Lung (tissue), 12 donors: ENCODE measurements around the gene GATA2. TPM values are rescaled to one million over a fixed set of nuclear protein-coding genes. Genes with fewer than 3 reads are reported as not detected.

Experiments
- ATAC-seq: fragments of 200-7000 bp; cut with Tn5 transposase; one replicate; pipeline ENCODE4 v1.9.1; 2020; ENCODE audit warnings: moderate number of reproducible peaks; ENCODE audit not compliant: insufficient read depth, low FRiP score
- DNase-seq, 3 donors: peaks; one replicate each; pipeline ENCODE4 v3.0.0-alpha.2; 2013 to 2017
- H3K27ac ChIP-seq, 2 donors: one replicate each; pipeline ENCODE4 v1.5.1; 2013; ENCODE audit warnings: mild to moderate bottlenecking in 2 of 2, moderate library complexity in 2 of 2, control low read depth in 1 of 2, inconsistent platforms in 1 of 2, low read depth in 1 of 2, low read length in 1 of 2
- H3K27me3 ChIP-seq, 3 donors: one replicate each; pipeline ENCODE4 v1.5.1; 2013; ENCODE audit warnings: low read length in 2 of 3; ENCODE audit not compliant: control insufficient read depth in 3 of 3, insufficient read depth in 3 of 3
- H3K36me3 ChIP-seq, 4 donors: one replicate each; pipeline ENCODE4 v1.5.1; 2013; ENCODE audit warnings: low read length in 4 of 4, mild to moderate bottlenecking in 1 of 4, moderate library complexity in 1 of 4; ENCODE audit not compliant: control insufficient read depth in 4 of 4, insufficient read depth in 4 of 4
- H3K4me1 ChIP-seq, 5 donors: one replicate each; pipeline ENCODE4 v1.5.1; 2013; ENCODE audit warnings: low read length in 5 of 5, mild to moderate bottlenecking in 2 of 5, moderate library complexity in 1 of 5; ENCODE audit not compliant: control insufficient read depth in 5 of 5, insufficient read depth in 5 of 5
- H3K4me3 ChIP-seq: one replicate; pipeline ENCODE4 v1.5.1; 2013; ENCODE audit warnings: mild to moderate bottlenecking, control low read depth, moderate library complexity
- H3K9ac ChIP-seq, 2 donors: one replicate each; pipeline ENCODE4 v1.5.1; 2013; ENCODE audit warnings: low read length in 2 of 2, control low read depth in 1 of 2; ENCODE audit not compliant: insufficient read depth in 1 of 2
- H3K9me3 ChIP-seq, 4 donors: one replicate each; pipeline ENCODE4 v1.5.1; 2013; ENCODE audit warnings: low read length in 3 of 4, mild to moderate bottlenecking in 1 of 4, moderate library complexity in 1 of 4; ENCODE audit not compliant: control insufficient read depth in 4 of 4, insufficient read depth in 3 of 4
- CTCF ChIP-seq: IDR thresholded peaks from 2 replicates; pipeline ENCODE4 v1.5.1; 2012; ENCODE audit warnings: mild to moderate bottlenecking; ENCODE audit errors: control extremely low read depth, extremely low read depth
- WGBS, 2 donors: extraction: QIAGEN DNeasy Blood & Tissue Kit; methylation state at CpG; one replicate each; pipeline ENCODE4 v1.1.7; 2013; 5-methylcytosine and 5-hydroxymethylcytosine counted together
- polyA plus RNA-seq, 2 donors: library from polyadenylated mRNA; stranded (reverse); fragments of 200-250 nt; gene quantifications; one replicate each; pipeline ENCODE4 v1.2.1, GENCODE V29; 2013
- total RNA-seq, 2 donors: library from RNA; depleted of rRNA in 1 of 2; stranded (reverse); fragments of >200 nt in 1 of 2; gene quantifications; one replicate each; pipeline ENCODE4 v1.2.1, GENCODE V29; 2014 to 2021
- donor health status: control.
- donor health status: control.
- donor health status: Bipolar disorder and iron deficiency.
- donor health status: healthy.
- donor health status: DM: yes; HTN: yes; CAD: no.

Gene GATA2
- total and polyA plus RNA-seq, 4 donors, result 9.6 to 37.0 (median 28.7) TPM

DNA sequence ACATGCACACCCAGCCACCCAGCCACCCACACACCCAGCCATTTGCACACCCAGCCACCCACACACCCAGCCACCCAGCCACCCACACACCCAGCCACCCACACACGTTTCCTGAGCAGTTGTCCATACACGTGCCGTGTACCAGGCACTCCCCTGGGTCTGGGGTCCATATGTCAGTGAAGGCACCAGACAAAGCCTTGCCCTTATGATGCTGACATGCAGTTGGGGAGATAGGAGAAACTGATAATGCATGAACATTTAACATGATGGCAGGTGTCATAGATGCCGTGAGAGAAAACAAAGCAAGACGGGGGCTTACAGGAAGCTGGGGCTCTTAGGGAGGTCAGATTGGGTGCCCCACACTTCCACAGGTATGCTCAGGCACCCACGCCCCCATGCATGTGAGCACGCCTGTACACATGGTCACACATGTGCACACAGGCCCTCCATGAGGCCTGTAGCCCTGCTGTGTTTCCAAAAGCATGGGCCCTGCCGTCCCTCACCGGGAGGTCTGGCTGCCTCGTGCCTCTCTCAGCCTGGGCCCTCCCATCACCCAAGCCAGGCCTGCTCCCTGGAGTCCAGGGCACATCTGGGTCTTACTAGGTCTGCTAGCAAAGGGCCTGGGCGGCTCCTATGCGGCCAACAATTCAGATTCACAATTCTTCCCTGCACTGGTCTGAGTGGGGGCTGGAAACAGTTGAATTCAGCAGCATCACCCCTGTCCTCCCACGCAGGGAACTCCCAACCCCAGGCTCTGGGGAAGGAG is 22.7 kb downstream of the GATA2 start:
- H3K27me3 ChIP-seq, result peaks cover 0 to 60% (median 26%) of the 10 kb centered on the region in 3 donors
- H3K4me1 ChIP-seq, result no peaks in the 10 kb centered on the region
- ATAC-seq (no peak), DNase-seq (no peak)
- TF ChIP-seq CTCF, result no peak
- no peak overlapping the region for H3K27ac ChIP-seq
- no peaks in the 10 kb centered on the region for H3K36me3 ChIP-seq
- H3K9me3 ChIP-seq, result no peaks in the 10 kb centered on the region
- WGBS, 2 donors, result 83 to 84% methylated on average over 13 of the region's 13 CpGs
- no peak overlapping the region for H3K9ac ChIP-seq
- H3K4me3 ChIP-seq, result no peak overlapping the region

DNA sequence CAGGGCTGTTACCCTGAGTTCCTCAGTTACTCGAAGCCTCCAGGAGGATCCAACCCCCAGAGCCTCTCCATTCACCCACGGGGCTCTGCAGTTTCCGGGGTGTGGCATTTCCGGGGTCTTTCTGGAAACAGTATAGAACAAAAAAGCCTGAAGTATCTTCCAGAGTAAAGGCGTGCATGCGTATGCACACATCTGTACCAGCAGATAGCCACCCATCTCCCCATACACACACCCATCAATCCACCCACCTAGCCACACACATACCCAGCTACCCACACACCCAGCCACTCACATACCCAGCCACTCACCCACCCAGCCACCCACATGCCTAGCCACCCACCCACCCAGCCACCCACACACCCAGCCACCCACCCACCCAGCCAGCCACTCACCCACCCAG is 23.4 kb downstream of the GATA2 start:
- ATAC-seq (no peak), DNase-seq (no peak)
- Histone ChIP-seq H3K4me3 (no peak overlapping the region), H3K4me1 (no peaks in the 10 kb centered on the region), H3K9me3 (no peaks in the 10 kb centered on the region), H3K36me3 (no peaks in the 10 kb centered on the region), H3K27me3 (peaks cover 0 to 61% (median 28%) of the 10 kb centered on the region in 3 donors), H3K9ac (no peak overlapping the region), H3K27ac (no peak overlapping the region)
- 83 to 91% methylated on average over 6 of the region's 6 CpGs for WGBS, 2 donors
- no peak for TF ChIP-seq CTCF

DNA sequence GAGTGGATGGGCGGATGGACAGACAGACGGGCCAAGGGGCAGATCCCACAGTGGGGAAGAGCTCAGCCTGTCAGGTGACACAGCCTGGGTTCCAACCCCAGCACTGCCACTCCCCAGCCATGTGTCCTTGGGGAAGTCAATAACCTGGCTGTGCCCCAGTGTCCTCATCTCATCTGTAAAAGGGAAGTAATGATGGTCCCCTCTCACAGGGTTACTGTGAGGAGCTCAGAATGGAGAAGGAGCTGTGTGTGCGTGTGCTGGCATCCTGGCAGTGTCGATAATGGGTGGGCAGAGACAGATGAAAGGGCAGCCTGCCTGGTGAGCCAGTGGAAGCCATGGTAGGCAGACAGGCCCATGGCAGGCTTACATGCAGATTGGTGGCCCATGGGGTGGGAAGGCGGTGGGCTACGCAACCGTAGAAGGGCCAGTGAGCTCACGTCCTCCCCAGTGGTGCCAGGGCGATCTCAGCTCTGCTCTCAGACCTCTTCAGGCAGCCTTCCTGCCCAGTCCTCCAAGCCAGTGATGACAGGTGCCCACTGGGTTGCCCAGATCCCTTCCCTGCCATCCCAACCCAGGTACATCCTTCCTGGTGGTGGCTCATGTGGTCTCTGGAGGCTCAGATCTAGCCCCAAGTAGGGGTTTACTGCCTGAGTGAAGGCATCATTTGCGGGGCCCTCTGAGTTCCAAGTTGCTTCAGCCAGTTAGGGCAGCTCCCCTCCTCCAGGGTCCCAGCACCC is 24.0 kb downstream of the GATA2 start:
- Histone ChIP-seq H3K9me3 (no peaks in the 10 kb centered on the region), H3K4me3 (no peak overlapping the region), H3K4me1 (no peaks in the 10 kb centered on the region), H3K36me3 (no peaks in the 10 kb centered on the region), H3K27me3 (peaks cover 0 to 59% (median 24%) of the 10 kb centered on the region in 3 donors), H3K9ac (no peak overlapping the region), H3K27ac (no peak overlapping the region)
- TF ChIP-seq CTCF, result no peak
- no peak for DNase-seq
- no peak for ATAC-seq
- WGBS, 2 donors, result 87 to 89% methylated on average over 10 of the region's 10 CpGs
